Activated CD4-positive, alpha-beta T cell treated with anti-CD3 and anti-CD28 coated beads for 1 hour (primary cell): ENCODE measurements around the gene IFIT1.
"Not testable (repeated sequence)": the region's sequence is repeated elsewhere in the genome, so short reads cannot be mapped to it uniquely, and the experiment has no call there.

Source experiments
- DNase-seq: peaks from one replicate; pipeline ENCODE4 v3.0.0-alpha.2; 2020

Gene IFIT1

GRCh38 chr10:89403043-89403442 is 10.6 kb downstream of the IFIT1 start:
- no peak for DNase-seq

DNA sequence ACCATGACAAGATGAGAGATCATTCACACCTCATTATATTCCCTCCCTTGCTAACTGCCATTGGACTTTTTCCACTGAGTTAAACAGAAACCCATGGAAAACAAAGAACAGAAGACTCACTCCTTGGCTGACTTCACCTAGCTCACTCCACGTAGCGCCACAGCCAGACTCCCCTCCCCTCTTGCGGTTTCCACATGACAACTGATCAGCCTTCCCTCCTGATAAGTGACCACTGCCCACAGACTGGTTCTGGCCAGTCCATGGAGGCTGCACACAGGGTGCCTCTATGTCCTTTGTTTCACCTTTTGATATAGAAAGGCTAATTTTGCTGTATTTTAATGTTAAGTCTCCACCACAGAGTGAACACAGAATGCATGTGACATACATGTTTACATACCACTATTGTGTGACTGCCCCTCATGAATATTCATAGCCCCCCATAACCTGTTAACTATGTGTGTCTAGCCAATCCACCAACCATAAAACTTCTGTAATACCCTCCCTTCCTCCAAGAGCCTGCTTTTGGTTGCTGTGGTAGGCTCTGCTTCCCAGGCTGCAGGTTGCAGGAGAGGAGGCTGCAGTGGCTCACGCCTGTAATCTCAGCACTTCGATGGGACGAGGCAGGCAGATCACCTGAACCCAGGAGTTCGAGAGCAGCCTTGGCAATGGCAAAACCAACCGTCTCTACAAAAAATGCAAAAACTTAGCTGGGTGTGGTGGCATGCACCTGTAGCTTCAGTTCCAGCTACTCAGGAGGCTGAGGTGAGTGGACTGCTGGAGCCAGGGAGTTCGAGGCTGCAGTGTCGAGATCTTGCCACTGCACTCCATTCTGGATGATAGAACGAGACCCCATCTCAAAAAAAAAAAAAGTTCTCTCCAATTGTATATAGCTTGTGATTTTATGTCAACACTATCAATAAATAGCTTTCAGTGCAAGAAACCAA is 12.0 kb downstream of the IFIT1 start:
- DNase-seq: no peak

DNA sequence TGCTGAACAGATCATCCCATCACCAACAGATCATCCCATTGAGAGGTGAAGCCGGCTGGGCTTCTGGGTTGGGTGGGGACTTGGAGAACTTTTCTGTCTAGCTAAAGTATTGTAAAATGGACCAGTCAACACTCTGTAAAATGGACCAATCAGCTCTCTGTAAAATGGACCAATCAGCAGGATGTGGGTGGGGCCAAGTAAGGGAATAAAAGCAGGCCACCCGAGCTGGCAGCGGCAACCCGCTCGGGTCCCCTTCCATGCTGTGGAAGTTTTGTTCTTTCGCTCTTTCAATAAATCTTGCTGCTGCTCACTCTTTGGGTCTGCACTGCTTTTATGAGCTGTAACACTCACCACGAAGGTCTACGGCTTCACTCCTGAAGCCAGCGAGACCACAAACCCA is 13.8 kb downstream of the IFIT1 start:
- DNase-seq: not testable (repeated sequence)

DNA sequence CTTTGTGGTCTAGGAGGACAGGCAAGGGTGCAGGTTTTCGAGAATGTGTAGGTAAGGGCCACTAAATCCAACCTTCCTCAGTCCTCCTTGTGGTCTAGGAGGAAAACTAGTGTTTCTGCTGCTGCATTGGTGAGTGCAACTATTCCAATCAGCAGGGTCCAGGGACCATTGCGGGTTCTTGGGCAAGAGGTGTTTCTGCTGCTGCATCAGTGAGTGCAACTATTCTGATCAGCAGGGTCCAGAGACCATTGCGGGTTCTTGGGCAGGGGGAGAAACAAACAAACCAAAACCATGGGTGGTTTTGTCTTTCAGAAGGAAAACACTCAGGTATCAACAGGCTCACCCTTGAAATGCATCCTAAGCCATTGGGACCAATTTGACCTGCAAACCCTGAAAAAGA is 15.4 kb downstream of the IFIT1 start:
- not testable (repeated sequence) for DNase-seq

DNA sequence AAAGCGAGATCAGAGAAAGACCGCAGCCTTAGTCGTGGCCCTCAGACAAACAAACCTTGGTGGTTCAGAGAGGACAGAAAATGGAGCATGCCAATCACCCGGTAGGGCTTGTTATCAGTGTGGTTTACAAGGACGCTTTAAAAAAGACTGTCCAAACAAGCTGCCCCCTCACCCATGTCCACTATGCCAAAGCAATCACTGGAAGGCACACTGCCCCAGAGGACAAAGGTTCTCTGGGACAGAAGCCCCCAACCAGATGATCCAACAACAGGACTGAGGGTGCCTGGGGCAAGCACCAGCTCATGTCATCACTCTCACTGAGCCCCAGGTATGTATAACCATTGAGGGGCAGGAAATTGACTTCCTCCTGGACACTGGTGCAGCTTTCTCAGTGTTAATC is 16.9 kb downstream of the IFIT1 start:
- DNase-seq: not testable (repeated sequence)

DNA sequence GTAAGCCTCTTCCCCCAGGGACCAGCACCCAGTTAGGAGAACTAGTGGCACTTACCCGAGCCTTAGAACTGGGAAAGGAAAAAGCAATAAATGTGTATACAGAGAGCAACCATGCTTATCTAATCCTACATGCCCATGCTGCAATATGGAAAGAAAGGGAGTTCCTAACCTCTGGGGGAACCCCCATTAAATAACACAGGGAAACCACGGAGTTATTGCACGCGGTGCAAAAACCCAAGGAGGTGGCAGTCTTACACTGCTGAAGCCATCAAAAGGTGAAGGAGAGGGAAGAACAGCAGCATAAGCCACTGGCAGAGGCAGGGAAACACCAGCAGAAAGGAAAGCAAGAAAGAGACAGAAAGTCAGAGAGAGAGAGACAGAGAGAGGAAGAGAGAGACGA is 18.1 kb downstream of the IFIT1 start:
- not testable (repeated sequence) for DNase-seq

DNA sequence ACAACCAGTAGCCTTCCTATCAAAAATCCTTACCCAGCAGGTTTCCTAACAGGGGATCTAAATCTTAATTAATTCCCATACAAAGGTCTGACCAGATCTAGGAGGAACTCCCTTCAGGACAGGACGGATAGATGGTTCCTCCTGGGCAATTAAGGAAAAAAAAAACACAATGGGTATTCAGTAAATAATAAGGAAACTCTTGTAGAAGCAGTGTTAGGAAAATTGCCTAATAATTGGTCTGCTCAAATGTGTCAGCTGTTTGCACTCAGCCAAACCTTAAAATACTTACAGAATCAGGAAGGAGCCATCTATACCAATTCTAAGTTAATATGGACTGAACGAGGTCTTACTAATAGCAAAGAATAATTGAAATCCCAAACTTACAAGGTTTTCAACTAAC is 18.7 kb downstream of the IFIT1 start:
- not testable (repeated sequence) for DNase-seq

- peak; percentile 43 for DNase-seq
These were observed 19.9 kb downstream of the IFIT1 start for GRCh38 chr10:89412276-89412675.

DNA sequence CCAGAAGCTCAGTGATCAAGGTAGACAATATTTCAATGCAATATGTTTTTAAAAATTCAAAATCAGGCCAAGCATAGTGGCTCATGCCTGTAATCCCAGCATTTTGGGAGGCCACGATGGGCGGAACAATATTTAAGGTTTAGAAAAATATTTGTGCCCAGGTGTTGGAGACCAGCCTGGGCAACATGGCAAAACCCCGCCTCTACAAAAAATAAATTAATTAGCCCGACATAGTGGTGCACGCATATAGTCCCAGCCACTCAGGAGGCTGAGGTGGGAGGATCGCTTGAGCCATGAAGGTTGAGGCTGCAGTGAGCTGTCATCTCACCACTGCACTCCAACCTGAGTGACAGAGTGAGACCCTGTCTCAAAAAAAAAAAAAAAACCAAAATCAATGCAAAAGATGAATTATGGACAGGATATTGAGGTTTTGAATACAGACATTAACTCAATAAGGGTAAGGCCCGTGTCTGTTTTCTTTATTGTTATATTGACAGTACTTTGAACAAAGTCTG is 21.0 kb downstream of the IFIT1 start:
- no peak for DNase-seq

- peak; percentile 69 for DNase-seq
These were observed 21.9 kb downstream of the IFIT1 start, which contains the start of gene IFIT5 for GRCh38 chr10:89414146-89414878. Gene IFIT5, plus strand, starts transcription at chr10:89414568. Its CDS starts 231 bp downstream, at chr10:89414799.

GRCh38 chr10:89414879-89415821 is 22.7 kb downstream of the IFIT1 start:
- peak; percentile 43 for DNase-seq

- no peak for DNase-seq
These were observed 24.0 kb downstream of the IFIT1 start for GRCh38 chr10:89416465-89416864.

GRCh38 chr10:89419548-89419947 is 27.1 kb downstream of the IFIT1 start:
- DNase-seq: no peak

DNA sequence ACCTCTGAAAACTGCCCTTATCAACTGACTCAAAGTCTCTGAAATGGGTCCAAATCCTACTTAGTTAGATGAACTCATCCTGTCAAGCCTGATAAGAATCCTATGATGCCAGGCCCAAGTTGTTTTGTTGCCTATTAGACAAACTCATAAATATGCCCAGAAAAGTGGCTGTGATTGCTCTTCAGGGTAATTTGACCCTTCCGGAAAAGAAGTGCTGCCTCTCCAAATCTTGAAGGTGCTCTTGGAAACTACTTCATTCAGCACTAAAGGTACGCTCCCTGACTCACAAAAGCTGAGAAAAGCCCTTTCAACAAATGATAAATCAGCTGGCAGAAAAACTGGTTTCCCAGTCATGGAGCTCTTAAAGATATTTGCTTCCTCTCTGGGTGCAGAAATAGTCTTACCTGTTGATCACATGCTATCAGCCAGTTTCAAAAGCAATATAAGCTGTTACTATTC is 28.6 kb downstream of the IFIT1 start:
- no peak for DNase-seq

DNA sequence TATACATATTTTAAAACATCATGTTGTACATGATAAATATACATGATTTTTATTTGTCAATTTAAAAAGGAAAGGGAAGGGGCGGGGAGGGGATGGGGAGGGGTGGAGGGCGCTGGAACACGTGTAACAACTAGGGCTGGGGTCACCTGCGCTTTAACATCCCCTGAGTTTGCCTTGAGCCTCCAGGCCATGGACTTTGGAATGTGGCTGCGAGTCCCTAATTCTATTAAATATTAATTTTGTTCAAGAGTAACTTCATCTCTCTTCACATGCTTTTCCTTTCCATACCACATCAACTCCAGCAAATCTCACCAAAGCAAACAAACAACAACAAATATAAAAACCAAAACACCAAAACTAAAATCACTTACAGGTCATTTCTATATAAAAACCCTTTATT is 32.6 kb downstream of the IFIT1 start:
- DNase-seq: no peak

GRCh38 chr10:89426230-89426868 is 33.9 kb downstream of the IFIT1 start:
- no peak for DNase-seq

- no peak for DNase-seq
These were observed 35.2 kb downstream of the IFIT1 start for GRCh38 chr10:89427629-89428028.

GRCh38 chr10:89428877-89429276 is 36.5 kb downstream of the IFIT1 start:
- no peak for DNase-seq

DNA sequence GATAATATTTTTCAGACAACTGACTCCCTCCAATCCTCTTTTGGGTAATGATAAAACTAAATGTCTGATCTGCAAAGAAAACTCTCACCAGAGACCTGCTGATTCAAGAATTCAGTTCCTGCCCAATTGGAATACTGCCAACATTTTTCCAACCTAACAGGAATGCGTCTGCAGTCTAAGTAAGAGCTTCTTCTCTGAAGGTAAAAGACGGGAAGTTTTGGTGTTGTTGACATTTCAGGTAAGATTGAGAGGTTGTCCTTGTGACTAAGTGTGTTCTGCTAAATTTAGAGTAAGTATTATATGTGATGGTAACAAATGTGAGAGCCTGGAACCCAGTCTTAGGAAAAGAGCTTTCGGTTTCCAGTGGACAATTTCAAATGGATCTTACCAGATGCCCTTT is 39.6 kb downstream of the IFIT1 start:
- DNase-seq: no peak

- no peak for DNase-seq
These were observed 46.1 kb downstream of the IFIT1 start for GRCh38 chr10:89438525-89438924.

DNA sequence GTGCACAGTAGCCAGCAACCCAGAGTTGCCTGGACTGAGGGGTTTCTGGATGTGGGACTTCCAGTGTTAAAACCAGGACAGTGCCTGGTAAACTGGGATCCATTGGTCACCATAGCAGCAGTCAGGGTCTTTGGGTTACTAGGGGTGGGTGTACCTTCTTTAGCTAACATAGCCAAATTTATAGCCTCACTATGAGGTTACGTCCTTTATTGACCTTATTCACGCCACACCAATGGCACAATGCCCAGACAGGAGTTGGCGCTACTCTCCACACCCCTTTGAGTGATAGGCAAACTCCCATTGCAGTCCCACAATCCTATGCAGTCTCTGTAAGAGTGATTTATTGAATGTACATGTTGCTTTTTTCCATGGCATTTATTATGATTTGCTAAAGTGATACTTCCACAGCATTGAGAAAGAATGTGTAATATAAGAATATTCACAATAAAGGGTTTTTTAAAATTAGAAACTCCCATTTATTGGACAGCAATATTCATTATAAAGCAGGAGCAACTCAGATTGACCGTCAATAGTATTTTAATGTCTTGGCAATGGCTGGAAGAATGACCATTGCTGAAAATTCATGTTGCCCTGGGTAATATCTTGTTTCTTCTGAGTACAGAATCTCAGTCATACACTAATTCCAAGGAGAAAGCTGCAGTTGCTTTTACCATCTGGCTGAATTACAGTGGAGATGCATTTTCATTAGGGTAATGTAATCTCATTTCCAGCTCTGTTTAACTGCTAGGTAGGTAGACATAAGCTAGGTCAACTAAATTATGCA is 48.0 kb downstream of the IFIT1 start:
- no peak for DNase-seq
